C4-2B (cell line): ENCODE data around the gene KREMEN2.

Source experiments
- H3K27ac ChIP-seq: fragments of 450-650 bp; 2 replicates; pipeline ENCODE4 v1.5.1; 2017
- CTCF ChIP-seq: fragments of 450-650 bp; conservative IDR thresholded peaks from 2 replicates; pipeline ENCODE4 v1.5.1; 2017; ENCODE audit warnings: mild to moderate bottlenecking
- ZFX ChIP-seq: fragments of 450-650 bp; IDR thresholded peaks from 2 replicates; pipeline ENCODE4 v1.6.1; 2017

KREMEN2 gene

GRCh38 chr16:2960183-2961010 lies 3.7 kb upstream of the KREMEN2 start:
- no peak overlapping the region for H3K27ac ChIP-seq
- TF ChIP-seq ZFX (no peak), CTCF (no peak; the same call in 1 of the 2 replicates)

DNA sequence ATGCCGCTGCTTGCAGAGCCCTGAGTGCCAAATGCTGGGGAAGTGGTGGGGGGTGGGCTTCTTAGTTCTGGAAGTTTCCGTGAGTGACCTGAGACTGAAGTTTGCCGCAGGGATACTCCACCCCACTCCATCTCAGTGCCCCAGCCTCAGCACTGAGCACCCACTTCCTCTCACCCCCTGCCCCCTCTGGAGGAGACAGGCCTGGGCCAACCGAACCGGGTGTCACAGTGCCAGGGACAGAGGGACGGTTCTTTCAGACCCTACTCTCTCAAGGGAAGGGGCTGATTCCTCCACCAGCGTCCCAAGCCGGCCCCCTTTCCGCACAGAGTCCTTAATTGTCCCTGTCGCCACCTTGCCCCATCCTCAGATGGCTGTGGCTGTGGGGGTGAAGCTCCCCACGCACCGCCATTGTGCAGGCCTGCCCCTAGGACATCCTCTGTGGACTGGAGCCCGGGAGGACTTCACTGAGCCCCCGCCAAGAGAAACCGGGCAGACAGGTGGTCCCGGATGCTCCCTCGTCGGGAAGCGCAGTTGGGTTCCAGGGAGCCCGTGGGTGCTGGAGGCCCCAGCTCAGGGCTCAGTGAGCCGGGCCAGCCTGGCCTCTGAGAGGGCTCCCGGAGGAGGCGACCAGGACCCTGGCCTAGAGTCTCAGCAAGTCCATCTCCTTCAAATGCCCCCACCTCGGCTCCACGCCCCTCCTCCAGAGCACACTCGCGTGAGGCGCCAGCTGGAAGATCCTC lies 1.6 kb upstream of the KREMEN2 start:
- peak overlapping the region; percentile 92; the same call in 1 of the 2 replicates for H3K27ac ChIP-seq
- TF ChIP-seq ZFX (no peak), CTCF (no peak)

GRCh38 chr16:2963074-2963722 lies 877 bp upstream of the KREMEN2 start:
- TF ChIP-seq ZFX (no peak), CTCF (no peak)
- peak overlapping the region; percentile 92 for H3K27ac ChIP-seq

GRCh38 chr16:2964475-2965336 lies 631 bp downstream of the KREMEN2 start:
- TF ChIP-seq ZFX (peak; percentile 57; the same call in 1 of the 2 replicates), CTCF (peak; percentile 12)
- peak overlapping the region; percentile 92 for H3K27ac ChIP-seq

GRCh38 chr16:2966043-2966807 lies 2.1 kb downstream of the KREMEN2 start:
- peak overlapping the region; percentile 92 for H3K27ac ChIP-seq
- TF ChIP-seq ZFX (no peak), CTCF (no peak)

DNA sequence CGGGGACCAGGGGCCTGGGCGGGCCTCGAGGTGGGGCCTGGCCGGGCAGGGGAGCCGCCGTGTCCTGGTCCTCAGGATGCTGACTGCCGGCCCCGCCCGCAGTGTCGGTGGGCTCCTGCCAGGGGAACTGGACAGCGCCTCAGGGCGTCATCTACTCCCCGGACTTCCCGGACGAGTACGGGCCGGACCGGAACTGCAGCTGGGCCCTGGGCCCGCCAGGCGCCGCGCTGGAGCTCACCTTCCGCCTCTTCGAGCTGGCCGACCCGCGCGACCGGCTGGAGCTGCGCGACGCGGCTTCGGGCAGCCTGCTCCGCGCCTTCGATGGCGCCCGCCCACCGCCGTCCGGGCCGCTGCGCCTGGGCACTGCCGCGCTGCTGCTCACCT lies 2.7 kb downstream of the KREMEN2 start:
- peak overlapping the region; percentile 92 for H3K27ac ChIP-seq
- peak; percentile 29; the same call in 1 of the 2 replicates for TF ChIP-seq ZFX
- peak; percentile 56 for TF ChIP-seq CTCF
